ENCODE results near the gene KDM6A.
"Not testable (repeated sequence)": the region's sequence is repeated elsewhere in the genome, so short reads cannot be mapped to it uniquely, and the experiment has no call there.

KDM6A gene

DNA sequence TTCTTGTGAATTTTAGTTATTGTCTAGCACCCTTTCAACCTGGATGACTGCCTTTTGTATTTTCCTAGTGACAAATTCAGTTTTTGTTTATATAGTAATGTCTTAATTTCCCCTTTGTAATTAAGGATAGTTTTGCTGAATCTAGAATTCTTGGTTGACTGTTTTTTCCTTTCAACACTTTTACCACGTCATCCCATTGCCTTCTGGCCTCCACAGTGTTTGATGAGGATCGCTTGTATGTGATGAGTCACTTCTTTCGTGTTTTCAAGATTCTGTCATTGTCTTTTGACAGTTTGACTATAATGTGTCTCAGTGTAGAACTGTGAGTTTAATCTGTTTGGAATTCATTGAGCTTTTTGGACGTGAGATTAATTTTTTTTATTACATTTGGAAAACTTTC lies 30.1 kb downstream of the KDM6A start:
- Histone ChIP-seq H3K4me1 (ENCODE audit: insufficient read depth, low read length) (peaks cover 7% of the 10 kb centered on the region), H3K9ac (ENCODE audit: low read depth, low read length) (no peak overlapping the region), H3K9me3 (ENCODE audit: control insufficient read depth, insufficient read depth, low read length) (peaks cover 7% of the 10 kb centered on the region; the same call in 1 of the 2 replicates), H3K36me3 (ENCODE audit: insufficient read depth, low read length) (no peaks in the 10 kb centered on the region)

DNA sequence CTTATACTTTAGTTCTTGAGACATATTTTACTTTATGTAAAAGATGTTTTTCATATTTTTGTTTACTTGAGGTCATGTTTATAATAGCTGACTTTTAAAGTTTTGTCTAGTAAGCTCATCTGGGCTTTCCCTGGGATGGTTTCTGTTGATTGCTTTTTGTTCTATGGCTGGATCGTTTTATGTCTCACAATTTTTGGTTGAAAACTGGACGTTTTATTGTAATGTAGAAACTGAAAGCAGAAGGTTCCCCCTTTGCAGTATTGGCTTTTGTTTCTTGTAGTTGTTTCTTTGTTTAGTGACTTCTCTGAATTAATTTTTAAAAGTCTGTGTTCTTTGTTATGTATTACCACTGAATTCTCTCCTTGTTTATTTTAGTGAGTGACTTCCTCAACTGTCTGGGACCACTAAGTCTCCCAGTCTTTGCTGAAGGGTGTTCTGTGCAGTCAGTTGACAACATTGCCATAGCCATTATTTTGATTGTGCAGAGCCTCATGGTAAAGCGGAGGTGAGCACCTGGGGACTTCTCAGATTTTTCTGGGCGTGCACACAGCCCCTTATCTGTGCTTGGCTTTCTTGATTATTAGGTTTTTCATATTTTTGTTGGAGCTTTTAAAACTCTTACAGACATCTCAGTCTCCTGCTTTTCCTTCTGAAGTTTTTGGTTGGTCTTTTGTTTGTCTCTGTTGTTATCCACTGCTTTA lies 31.0 kb downstream of the KDM6A start:
- H3K9me3 ChIP-seq (ENCODE audit: control insufficient read depth, insufficient read depth, low read length): peaks cover 7% of the 10 kb centered on the region; the same call in 1 of the 2 replicates
- H3K9ac ChIP-seq (ENCODE audit: low read depth, low read length): no peak overlapping the region
- H3K4me1 ChIP-seq (ENCODE audit: insufficient read depth, low read length): no peaks in the 10 kb centered on the region; the same call in 1 of the 2 replicates
- H3K36me3 ChIP-seq (ENCODE audit: insufficient read depth, low read length): no peaks in the 10 kb centered on the region

DNA sequence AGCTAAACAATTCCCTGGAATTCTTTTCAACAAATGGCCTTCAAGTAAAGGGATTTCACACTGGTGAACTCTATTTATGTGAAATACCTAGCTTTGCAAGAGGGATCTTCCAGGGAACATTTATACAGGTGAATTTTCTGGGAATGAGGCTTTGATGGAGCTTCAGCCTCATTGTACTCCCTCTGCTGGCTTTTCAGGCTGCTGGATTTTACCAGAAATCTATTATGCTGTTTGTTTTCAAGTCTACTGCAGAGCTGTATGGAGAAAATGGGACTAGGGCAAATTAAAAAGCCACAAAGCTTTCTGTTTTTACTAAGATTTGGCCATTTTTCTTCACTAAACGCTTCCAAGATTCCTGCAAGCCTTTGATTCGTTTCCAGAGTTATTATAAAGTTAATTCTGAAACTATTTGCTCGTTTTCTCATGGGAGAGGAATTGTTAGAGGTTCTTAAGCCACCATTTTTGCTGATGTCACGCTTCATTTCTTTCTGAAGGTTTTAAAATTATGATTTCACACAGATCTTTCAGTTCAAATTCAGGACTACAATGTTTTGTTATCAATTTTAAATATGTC lies 31.6 kb downstream of the KDM6A start:
- peaks cover 7% of the 10 kb centered on the region; the same call in 1 of the 2 replicates for H3K9me3 ChIP-seq (ENCODE audit: control insufficient read depth, insufficient read depth, low read length)
- no peaks in the 10 kb centered on the region for H3K36me3 ChIP-seq (ENCODE audit: insufficient read depth, low read length)
- no peaks in the 10 kb centered on the region; the same call in 1 of the 2 replicates for H3K4me1 ChIP-seq (ENCODE audit: insufficient read depth, low read length)
- H3K9ac ChIP-seq (ENCODE audit: low read depth, low read length): no peak overlapping the region

DNA sequence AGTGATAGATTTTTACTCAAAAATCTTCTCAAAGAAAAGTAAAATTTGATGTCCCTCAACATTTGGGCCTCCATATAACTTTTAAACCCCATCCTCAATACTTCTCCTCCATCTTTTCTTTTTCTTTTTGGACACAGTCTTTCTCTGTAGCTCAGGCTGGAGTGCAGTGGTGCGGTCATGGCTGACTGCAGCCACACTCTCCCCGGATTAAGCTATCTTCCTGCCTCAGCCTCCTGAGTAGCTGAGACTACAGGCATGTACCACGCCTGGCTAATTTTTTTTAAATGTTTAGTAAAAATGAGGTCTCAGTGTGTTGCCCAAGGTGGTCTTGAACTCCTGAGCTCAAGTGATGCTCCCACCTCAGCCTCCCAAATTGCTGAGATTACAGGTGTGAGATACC lies 33.1 kb downstream of the KDM6A start:
- Histone ChIP-seq H3K4me1 (ENCODE audit: insufficient read depth, low read length) (no peaks in the 10 kb centered on the region; the same call in 1 of the 2 replicates), H3K36me3 (ENCODE audit: insufficient read depth, low read length) (no peaks in the 10 kb centered on the region), H3K9ac (ENCODE audit: low read depth, low read length) (no peak overlapping the region), H3K9me3 (ENCODE audit: control insufficient read depth, insufficient read depth, low read length) (peaks cover 7% of the 10 kb centered on the region; the same call in 1 of the 2 replicates)

DNA sequence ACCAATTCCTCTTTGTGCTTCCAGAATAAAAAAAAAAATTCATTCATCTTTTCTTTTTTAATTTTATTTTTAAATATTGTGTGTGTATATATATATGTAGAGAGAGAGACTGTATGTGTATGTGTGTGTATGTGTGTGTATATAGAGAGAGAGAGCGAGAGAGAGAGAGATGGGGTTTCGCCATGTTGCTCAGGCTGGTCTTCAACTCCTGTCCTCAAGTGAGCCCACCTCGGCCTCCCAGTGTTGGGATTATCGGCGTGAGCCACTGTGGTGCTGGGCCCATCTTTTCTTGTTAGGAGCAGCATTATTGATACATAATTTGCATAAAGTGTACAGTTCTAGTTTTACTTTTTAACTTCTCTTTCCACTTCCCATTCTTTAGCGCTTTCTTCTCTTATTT lies 33.6 kb downstream of the KDM6A start:
- H3K4me1 ChIP-seq (ENCODE audit: insufficient read depth, low read length): no peaks in the 10 kb centered on the region; the same call in 1 of the 2 replicates

DNA sequence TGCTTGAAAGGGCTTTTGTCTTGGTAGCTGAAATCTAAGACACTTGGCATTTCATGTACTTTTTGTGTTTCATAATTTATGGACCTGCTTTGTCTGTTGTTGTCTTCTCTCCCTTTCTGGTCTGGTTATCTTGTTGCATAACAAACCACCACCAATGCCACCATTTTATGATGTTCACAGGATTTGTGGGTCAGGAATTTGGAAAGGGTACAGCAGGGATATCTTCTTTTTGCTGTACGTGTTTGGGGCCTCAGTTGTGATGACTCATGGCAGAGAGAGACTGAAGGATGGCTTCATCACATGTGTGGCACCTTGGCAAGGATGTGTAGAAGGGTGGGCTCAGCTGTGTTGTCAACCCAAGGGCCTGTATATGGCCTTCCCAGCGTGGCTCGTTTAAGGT lies 35.2 kb downstream of the KDM6A start:
- no peak overlapping the region for H3K9ac ChIP-seq (ENCODE audit: low read depth, low read length)
- no peaks in the 10 kb centered on the region for H3K36me3 ChIP-seq (ENCODE audit: insufficient read depth, low read length)
- H3K4me1 ChIP-seq (ENCODE audit: insufficient read depth, low read length): no peaks in the 10 kb centered on the region; the same call in 1 of the 2 replicates
- H3K9me3 ChIP-seq (ENCODE audit: control insufficient read depth, insufficient read depth, low read length): peaks cover 9% of the 10 kb centered on the region; the same call in 1 of the 2 replicates

More for the DNA sequence above, 33.6 kb downstream of the KDM6A start:
- Histone ChIP-seq H3K36me3 (ENCODE audit: insufficient read depth, low read length) (no peaks in the 10 kb centered on the region), H3K9me3 (ENCODE audit: control insufficient read depth, insufficient read depth, low read length) (peaks cover 7% of the 10 kb centered on the region; the same call in 1 of the 2 replicates), H3K9ac (ENCODE audit: low read depth, low read length) (no peak overlapping the region)

DNA sequence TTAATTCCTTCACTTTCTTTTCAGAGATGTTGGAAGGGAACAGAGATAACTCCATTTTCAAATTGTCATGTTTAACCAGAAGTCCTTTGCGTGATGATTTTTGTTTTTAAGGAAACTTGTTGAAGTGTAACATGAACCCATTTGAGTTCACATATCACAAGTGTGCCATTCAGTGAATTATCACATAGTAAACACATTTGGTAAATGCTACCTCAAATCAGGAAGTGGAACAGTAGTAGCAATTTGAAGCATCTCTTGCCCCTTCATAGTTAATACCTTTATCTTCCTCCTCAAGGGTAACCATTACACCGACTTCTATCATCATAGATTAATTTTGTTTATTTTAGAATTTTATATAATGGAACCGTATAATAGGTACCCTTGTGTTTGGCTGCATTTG lies 35.8 kb downstream of the KDM6A start:
- no peak overlapping the region for H3K9ac ChIP-seq (ENCODE audit: low read depth, low read length)
- H3K36me3 ChIP-seq (ENCODE audit: insufficient read depth, low read length): no peaks in the 10 kb centered on the region
- H3K9me3 ChIP-seq (ENCODE audit: control insufficient read depth, insufficient read depth, low read length): peaks cover 7% of the 10 kb centered on the region; the same call in 1 of the 2 replicates
- no peaks in the 10 kb centered on the region; the same call in 1 of the 2 replicates for H3K4me1 ChIP-seq (ENCODE audit: insufficient read depth, low read length)

DNA sequence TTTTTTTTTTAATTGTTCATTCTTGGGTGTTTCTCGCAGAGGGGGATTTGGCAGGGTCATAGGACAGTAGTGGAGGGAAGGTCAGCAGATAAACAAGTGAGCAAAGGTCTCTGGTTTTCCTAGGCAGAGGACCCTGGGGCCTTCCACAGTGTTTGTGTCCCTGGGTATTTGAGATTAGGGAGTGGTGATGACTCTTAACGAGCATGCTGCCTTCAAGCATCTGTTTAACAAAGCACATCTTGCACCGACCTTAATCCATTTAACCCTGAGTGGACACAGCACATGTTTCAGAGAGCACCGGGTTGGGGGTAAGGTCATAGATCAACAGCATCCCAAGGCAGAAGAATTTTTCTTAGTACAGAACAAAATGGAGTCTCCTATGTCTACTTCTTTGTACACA lies 37.5 kb downstream of the KDM6A start:
- H3K36me3 ChIP-seq (ENCODE audit: insufficient read depth, low read length); H3K9me3 ChIP-seq (ENCODE audit: control insufficient read depth, insufficient read depth, low read length); H3K4me1 ChIP-seq (ENCODE audit: insufficient read depth, low read length); H3K9ac ChIP-seq (ENCODE audit: low read depth, low read length): not testable (repeated sequence)

DNA sequence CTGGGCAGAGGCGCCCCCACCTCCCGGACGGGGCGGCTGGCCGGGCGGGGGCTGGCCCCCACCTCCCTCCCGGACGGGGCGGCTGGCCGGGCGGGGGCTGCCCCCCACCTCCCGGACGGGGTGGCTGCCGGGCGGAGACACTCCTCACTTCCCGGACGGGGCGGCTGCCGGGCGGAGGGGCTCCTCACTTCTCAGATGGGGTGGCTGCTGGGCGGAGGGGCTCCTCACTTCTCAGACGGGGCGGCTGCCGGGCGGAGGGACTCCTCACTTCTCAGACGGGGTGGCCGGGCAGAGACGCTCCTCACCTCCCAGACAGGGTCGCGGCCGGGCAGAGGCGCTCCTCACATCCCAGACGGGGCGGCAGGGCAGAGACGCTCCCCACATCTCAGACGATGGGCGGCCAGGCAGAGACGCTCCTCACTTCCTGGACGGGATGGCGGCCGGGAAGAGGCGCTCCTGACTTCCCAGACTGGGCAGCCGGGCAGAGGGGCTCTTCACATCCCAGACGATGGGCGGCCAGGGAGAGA lies 38.1 kb downstream of the KDM6A start:
- H3K9ac ChIP-seq (ENCODE audit: low read depth, low read length); H3K36me3 ChIP-seq (ENCODE audit: insufficient read depth, low read length); H3K4me1 ChIP-seq (ENCODE audit: insufficient read depth, low read length); H3K9me3 ChIP-seq (ENCODE audit: control insufficient read depth, insufficient read depth, low read length): not testable (repeated sequence)

DNA sequence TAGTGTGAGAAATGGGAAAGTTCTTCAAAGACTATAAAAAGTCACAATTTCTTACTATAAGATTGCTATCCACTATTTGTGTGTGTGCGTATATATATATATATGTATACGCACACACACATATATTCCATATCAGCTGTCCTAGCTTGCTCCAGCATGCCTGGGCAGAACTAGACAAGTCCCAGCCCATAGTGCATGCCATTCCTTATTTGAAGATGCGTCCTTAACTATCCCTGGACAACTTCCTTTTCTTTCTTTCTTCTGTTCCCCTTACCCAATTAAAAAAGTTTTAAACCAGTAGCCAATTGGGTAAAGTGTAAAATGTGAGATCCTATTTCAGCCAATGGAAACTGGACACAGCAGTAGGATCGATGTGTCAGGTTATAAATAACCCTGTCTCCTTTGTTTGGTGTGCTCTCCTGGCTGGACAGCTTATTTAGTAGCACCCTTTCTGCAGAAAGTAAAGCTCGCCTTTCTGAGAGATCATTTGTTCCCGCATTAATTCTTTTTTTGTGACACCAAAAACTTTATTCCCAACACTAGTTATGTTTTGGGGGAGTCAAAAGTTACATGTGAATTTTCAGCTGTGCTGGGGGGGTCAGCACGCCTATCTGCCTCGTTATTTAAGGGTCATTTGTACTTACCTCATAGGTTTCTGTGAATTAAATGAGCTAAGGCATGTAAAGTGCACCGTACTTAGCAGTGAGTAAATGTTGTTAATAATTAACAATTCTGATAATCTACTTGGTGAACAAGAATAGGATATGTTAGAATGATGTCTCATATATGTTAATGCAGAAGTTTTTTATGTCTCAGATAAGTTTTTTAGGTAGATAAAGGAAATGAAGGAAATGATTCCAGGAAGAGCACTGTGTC lies 40.9 kb downstream of the KDM6A start:
- Histone ChIP-seq H3K36me3 (ENCODE audit: insufficient read depth, low read length) (no peaks in the 10 kb centered on the region), H3K4me1 (ENCODE audit: insufficient read depth, low read length) (no peaks in the 10 kb centered on the region), H3K9ac (ENCODE audit: low read depth, low read length) (no peak overlapping the region), H3K9me3 (ENCODE audit: control insufficient read depth, insufficient read depth, low read length) (peaks cover 7% of the 10 kb centered on the region; the same call in 1 of the 2 replicates)

DNA sequence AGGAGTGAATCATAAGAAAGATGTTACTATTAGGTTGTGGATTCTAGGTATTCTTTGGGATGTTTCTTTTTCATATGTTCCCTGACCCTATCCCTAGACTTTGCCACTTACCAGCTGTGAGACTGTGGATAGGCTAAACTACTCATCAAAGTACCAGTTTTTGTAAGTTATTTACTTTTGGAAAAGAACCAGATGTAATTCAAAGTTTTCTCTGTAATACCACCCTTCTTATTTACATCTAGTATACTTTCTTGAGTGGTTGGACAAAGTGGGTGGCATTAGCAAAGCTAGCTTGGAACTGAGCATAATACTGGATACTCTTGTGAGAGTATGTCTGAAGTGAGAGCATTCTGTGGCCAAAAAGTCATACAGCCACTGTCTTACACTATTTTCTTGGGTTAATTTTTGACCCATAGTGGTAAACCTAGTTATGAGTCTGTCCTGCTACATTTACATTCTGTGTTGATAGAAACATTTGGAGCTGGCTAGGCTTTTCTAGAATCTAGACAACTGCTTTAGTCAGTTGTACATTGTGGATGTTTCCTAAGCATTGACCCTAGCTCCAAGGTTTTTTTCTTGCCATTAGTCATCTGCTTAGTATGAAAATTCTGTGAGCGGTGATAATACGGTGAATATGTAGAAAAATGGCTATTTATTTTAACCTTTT lies 41.7 kb downstream of the KDM6A start:
- Histone ChIP-seq H3K4me1 (ENCODE audit: insufficient read depth, low read length) (no peaks in the 10 kb centered on the region), H3K9me3 (ENCODE audit: control insufficient read depth, insufficient read depth, low read length) (peaks cover 7% of the 10 kb centered on the region; the same call in 1 of the 2 replicates), H3K9ac (ENCODE audit: low read depth, low read length) (no peak overlapping the region)

DNA sequence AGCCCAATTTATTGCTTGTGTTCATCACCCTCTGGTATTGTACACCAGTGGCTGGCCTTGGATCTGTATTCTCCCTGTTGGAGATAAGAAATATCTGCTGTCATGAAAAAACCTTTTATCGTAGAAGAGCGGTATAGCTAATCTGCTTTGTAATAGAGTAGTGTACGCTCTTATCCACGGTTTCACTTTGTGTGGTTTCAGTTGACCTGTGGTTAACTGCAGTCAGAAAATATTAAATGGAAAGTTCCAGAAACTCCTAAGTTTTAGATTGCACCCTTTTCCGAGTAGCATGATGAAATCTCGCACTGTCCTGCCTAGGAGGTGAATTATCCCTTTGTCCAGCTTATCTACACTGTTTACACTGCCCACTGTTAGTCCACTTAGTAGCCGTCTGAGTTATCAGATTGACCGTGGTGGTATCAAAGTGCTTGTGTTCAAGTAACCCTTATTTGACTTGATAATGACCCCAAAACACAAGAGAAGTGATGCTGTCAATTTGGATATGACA lies 42.4 kb downstream of the KDM6A start:
- Histone ChIP-seq H3K4me1 (ENCODE audit: insufficient read depth, low read length) (no peaks in the 10 kb centered on the region), H3K36me3 (ENCODE audit: insufficient read depth, low read length) (no peaks in the 10 kb centered on the region), H3K9me3 (ENCODE audit: control insufficient read depth, insufficient read depth, low read length) (peaks cover 7% of the 10 kb centered on the region; the same call in 1 of the 2 replicates), H3K9ac (ENCODE audit: low read depth, low read length) (no peak overlapping the region)

More for the DNA sequence above, 41.7 kb downstream of the KDM6A start:
- no peaks in the 10 kb centered on the region for H3K36me3 ChIP-seq (ENCODE audit: insufficient read depth, low read length)

DNA sequence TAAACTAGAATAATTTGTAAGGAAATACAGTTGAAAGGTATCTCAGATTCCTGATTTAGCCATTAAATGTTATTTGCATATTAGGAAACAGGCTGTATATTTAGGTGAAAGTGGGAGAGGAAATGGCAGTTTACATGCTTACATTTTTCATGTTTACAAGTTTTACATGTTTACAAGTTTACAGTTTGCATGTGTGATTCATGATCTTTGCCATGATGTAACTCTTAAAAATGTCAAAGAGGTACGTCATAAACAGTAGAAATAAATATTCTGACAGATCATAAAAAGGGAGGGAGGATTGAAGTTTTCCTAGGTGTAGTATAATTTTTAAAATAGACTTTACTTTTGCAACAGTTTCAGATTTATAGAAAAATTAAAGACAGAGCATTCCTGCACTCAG lies 45.7 kb downstream of the KDM6A start:
- Histone ChIP-seq H3K9ac (ENCODE audit: low read depth, low read length) (no peak overlapping the region), H3K9me3 (ENCODE audit: control insufficient read depth, insufficient read depth, low read length) (no peaks in the 10 kb centered on the region), H3K36me3 (ENCODE audit: insufficient read depth, low read length) (no peaks in the 10 kb centered on the region), H3K4me1 (ENCODE audit: insufficient read depth, low read length) (no peaks in the 10 kb centered on the region)

DNA sequence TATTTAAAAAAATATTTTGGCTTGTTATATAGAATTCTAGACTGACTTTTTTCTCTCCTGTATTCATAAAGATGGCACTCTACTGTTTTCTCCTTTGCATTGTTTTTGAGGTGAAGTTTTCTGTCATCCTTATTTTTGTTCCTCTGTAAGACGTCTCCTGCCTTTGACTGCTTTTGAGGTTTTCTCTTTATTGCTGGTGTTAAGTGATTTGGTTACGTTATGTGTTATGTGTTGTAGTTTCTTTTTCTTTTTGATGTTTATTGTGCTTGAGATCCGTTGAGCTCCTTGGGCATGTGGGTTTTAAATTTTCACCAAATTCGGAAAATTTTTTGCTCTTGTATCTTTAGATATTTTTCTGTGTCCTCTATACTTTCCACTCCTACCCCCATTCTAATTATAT lies 50.0 kb downstream of the KDM6A start:
- no peaks in the 10 kb centered on the region for H3K36me3 ChIP-seq (ENCODE audit: insufficient read depth, low read length)
- no peak overlapping the region for H3K9ac ChIP-seq (ENCODE audit: low read depth, low read length)
- no peaks in the 10 kb centered on the region for H3K9me3 ChIP-seq (ENCODE audit: control insufficient read depth, insufficient read depth, low read length)
- no peaks in the 10 kb centered on the region for H3K4me1 ChIP-seq (ENCODE audit: insufficient read depth, low read length)
